Measurements from ENCODE around the gene C20orf202.

C20orf202 gene

DNA sequence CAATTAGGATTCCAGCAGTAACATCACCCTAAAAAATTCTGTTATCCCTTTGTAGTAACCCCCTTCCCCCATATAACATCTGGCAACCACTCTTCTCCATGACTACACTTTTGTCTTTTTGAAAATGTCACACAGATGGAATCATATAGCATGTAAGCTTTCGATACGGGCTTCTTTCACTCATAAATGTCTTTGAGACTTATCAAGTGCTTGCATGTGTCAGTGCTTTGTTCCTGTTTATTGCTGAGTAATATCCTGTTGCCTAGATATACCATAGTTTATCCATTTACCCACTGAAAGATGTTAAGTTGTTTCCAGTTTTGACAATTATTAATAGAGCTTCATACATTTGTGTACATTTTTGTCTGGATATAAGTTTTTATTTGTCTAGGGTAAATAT lies 52.4 kb downstream of the C20orf202 start:
- H3K9ac ChIP-seq (ENCODE audit: low read length): no peak overlapping the region
- H3K4me2 ChIP-seq (ENCODE audit: low read depth, low read length, poor library complexity, severe bottlenecking): no peak overlapping the region
- H3K4me3 ChIP-seq (ENCODE audit: insufficient read depth, low read length, poor library complexity, severe bottlenecking): no peak overlapping the region
- no peaks in the 10 kb centered on the region for H3F3A ChIP-seq (ENCODE audit: insufficient read depth)
- no peak overlapping the region for H3K27ac ChIP-seq (ENCODE audit: low read depth, low read length)
- no peaks in the 10 kb centered on the region for H3K9me2 ChIP-seq (replicated peaks; ENCODE audit: insufficient read depth, low read length)
- TF ChIP-seq, protein P1, sequence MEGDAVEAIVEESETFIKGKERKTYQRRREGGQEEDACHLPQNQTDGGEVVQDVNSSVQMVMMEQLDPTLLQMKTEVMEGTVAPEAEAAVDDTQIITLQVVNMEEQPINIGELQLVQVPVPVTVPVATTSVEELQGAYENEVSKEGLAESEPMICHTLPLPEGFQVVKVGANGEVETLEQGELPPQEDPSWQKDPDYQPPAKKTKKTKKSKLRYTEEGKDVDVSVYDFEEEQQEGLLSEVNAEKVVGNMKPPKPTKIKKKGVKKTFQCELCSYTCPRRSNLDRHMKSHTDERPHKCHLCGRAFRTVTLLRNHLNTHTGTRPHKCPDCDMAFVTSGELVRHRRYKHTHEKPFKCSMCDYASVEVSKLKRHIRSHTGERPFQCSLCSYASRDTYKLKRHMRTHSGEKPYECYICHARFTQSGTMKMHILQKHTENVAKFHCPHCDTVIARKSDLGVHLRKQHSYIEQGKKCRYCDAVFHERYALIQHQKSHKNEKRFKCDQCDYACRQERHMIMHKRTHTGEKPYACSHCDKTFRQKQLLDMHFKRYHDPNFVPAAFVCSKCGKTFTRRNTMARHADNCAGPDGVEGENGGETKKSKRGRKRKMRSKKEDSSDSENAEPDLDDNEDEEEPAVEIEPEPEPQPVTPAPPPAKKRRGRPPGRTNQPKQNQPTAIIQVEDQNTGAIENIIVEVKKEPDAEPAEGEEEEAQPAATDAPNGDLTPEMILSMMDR (IDR thresholded peaks at IDR 0.05; ENCODE audit: insufficient read depth, low read length, poor library complexity, severe bottlenecking): no peak
- no peak for TF ChIP-seq EZH2phosphoT487 (conservative IDR thresholded peaks at IDR 0.05; ENCODE audit: low read length)
- no peak overlapping the region for H2AFZ ChIP-seq (ENCODE audit: low read depth, low read length, severe bottlenecking)
- no peaks in the 10 kb centered on the region; the same call in 1 of the 2 replicates for H3K27me3 ChIP-seq (ENCODE audit: low read length)
- H4K20me1 ChIP-seq (ENCODE audit: low read depth, low read length): no peaks in the 10 kb centered on the region
- H3K79me2 ChIP-seq (ENCODE audit: insufficient read depth, low read length): no peaks in the 10 kb centered on the region
- H3K9me3 ChIP-seq (ENCODE audit: insufficient read depth, low read length): no peaks in the 10 kb centered on the region
- H3K36me3 ChIP-seq (ENCODE audit: low read length): no peaks in the 10 kb centered on the region
